HG03432 (cell line): ENCODE measurements around the gene HID1.
"Not testable (repeated sequence)": the region's sequence is repeated elsewhere in the genome, so short reads cannot be mapped to it uniquely, and the experiment has no call there.

Experiments
- ATAC-seq: cut with Tn5 transposase; IDR thresholded peaks from one replicate; pipeline ENCODE4 v1.9.1; 2021; ENCODE audit warnings: mild to moderate bottlenecking, moderate library complexity; ENCODE audit not compliant: unreplicated experiment

The HID1 gene

GRCh38 chr17:74924250-74924948, 48.2 kb downstream of the HID1 start, which contains the start of gene OTOP2:
OTOP2 (plus strand) TSS chr17:74924273; CDS start chr17:74924633, 360 bp downstream.
- no peak for ATAC-seq

GRCh38 chr17:74923538-74924249, 48.9 kb downstream of the HID1 start:
- ATAC-seq: no peak

- no peak for ATAC-seq
Observed at GRCh38 chr17:74922694-74923537, 49.6 kb downstream of the HID1 start, which contains the start of gene USH1G. USH1G (minus strand) TSS chr17:74923255; CDS start chr17:74923073, 182 bp downstream.

GRCh38 chr17:74922172-74922571, 50.4 kb downstream of the HID1 start:
- ATAC-seq: no peak

GRCh38 chr17:74921769-74922168, 50.8 kb downstream of the HID1 start:
- ATAC-seq: no peak

- no peak for ATAC-seq
Observed at GRCh38 chr17:74921026-74921681, 51.4 kb downstream of the HID1 start.

GRCh38 chr17:74920642-74921025, 51.9 kb downstream of the HID1 start:
- ATAC-seq: no peak

- ATAC-seq: no peak
Observed at GRCh38 chr17:74920306-74920620, 52.3 kb downstream of the HID1 start.

GRCh38 chr17:74919440-74920305, 52.9 kb downstream of the HID1 start:
- no peak for ATAC-seq

GRCh38 chr17:74918906-74919305, 53.7 kb downstream of the HID1 start:
- no peak for ATAC-seq

GRCh38 chr17:74917430-74917829, 55.1 kb downstream of the HID1 start:
- no peak for ATAC-seq

GRCh38 chr17:74916851-74917199, 55.7 kb downstream of the HID1 start:
- ATAC-seq: no peak

GRCh38 chr17:74916136-74916850, 56.3 kb downstream of the HID1 start:
- no peak for ATAC-seq

GRCh38 chr17:74911423-74911822, 61.1 kb downstream of the HID1 start:
- ATAC-seq: not testable (repeated sequence)

- ATAC-seq: not testable (repeated sequence)
Observed at GRCh38 chr17:74909097-74909496, 63.5 kb downstream of the HID1 start.

- ATAC-seq: no peak
Observed at GRCh38 chr17:74907012-74907411, 65.5 kb downstream of the HID1 start.

- ATAC-seq: not testable (repeated sequence)
Observed at GRCh38 chr17:74906214-74906793, 66.3 kb downstream of the HID1 start.

- ATAC-seq: no peak
Observed at GRCh38 chr17:74904687-74905409, 67.7 kb downstream of the HID1 start.
